ENCODE measurements around the gene LASP1NB.

LASP1NB gene

DNA sequence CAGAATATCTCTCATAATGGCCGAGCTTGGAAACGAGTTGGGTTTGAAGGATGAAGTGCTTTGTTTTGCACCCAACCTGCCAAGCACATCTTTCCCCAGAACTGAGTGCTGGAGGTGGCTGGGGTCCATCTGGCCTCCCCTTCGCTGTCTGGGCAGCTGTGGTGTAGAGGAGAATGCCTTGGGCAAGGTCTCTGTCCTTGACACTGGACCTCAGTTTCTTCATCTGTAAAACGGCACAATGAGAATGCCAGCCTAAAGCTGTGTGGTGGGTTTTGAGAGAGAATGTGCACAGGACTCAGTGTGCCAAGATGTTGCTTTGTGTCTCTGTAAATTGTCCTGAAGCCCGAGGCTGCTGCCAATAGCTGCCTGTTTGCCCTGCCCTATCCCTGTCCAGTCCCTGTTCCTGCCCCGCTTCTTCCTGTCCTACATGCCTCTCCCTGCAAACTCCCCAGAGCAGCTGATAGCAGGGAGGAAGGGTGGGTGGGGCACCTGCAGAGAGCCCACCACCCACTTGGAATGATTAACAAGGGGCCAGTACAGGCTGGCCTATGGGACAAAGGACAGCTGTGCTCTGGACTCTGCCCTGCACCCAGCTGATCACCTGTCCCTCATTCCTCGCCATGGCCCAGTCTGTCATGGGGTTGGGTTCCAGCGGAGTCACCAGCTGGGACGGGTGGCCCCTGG is 40.2 kb upstream of the LASP1NB start:
- no peak for DNase-seq (ENCODE audit: low read depth)
- TF ChIP-seq, protein P1, sequence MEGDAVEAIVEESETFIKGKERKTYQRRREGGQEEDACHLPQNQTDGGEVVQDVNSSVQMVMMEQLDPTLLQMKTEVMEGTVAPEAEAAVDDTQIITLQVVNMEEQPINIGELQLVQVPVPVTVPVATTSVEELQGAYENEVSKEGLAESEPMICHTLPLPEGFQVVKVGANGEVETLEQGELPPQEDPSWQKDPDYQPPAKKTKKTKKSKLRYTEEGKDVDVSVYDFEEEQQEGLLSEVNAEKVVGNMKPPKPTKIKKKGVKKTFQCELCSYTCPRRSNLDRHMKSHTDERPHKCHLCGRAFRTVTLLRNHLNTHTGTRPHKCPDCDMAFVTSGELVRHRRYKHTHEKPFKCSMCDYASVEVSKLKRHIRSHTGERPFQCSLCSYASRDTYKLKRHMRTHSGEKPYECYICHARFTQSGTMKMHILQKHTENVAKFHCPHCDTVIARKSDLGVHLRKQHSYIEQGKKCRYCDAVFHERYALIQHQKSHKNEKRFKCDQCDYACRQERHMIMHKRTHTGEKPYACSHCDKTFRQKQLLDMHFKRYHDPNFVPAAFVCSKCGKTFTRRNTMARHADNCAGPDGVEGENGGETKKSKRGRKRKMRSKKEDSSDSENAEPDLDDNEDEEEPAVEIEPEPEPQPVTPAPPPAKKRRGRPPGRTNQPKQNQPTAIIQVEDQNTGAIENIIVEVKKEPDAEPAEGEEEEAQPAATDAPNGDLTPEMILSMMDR (conservative IDR thresholded peaks at IDR 0.05; ENCODE audit: low read depth, low read length): no peak

DNA sequence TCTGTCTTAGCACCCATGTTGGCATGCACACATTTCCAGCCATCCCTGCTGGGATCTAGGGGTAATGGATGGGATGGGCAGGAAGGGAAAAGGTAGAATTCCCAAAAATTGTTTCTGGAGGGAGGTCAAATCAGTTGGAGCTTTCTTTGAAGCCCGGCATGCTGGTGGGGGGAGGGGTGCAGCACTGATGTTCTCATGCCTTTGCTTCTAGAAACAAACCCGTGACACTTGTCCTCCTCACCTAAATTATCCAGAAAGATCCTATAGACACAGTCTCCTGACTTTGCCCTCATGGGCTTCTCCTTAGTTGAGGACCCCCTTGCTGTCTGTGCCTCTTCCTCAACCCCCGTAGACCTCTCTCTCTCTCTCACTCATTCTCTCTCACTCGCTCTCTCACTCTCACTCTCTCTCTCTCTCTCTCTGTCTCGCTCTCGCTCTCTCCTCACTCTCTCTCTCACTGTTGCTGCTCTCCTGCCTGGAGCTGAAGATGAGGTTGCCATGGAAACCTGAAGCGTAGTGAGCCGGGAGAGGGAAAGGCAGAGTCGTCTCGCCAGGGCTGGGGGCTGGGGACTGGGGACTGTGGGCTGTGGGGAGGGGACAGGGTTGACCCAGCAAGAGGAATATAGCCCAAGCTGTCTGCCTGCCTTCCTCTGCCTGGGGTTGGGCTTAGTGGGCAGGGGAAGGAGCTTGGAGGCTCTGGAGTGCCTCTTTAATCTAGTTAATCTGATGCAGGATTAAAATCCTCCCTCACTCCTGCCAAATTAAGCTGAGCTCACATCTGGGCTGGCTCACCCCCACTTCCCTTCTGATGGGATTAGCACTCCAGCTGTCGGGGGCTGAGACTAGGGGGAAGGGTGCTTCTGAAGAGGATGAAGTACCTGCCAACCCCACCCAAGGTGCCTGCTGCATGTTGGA is 39.4 kb upstream of the LASP1NB start:
- TF ChIP-seq, protein P1 (conservative IDR thresholded peaks at IDR 0.05; ENCODE audit: low read depth, low read length): no peak
- DNase-seq (ENCODE audit: low read depth): no peak

More for the DNA sequence above, 40.2 kb upstream of the LASP1NB start:
- H3K4me3 ChIP-seq (ENCODE audit: low read depth, low read length): no peak overlapping the region

GRCh38 chr17:38886643-38887010 is 38.8 kb upstream of the LASP1NB start:
- TF ChIP-seq, protein P1 (conservative IDR thresholded peaks at IDR 0.05; ENCODE audit: low read depth, low read length): no peak

More for the DNA sequence above, 39.4 kb upstream of the LASP1NB start:
- no peak overlapping the region for H3K4me3 ChIP-seq (ENCODE audit: low read depth, low read length)

DNA sequence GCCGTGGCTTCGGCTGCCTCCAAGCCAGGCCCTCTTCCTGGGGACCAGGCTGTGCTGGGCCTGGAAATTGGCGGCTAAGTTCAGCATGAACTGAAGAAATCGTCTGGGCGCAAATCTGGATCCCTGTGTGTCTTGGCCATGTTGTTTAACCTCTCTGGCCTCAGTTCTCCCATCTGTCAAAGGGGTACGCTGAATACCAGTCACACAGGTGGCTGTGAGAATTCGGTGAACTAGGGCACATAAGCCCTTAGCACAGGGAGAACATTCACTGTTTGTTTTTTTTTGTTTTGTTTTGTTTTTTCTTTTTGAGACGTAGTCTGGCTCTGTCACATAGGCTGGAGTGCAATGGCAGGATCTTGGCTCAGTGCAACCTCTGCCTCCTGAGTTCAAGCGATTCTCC is 36.6 kb upstream of the LASP1NB start:
- no peak overlapping the region for H3K4me3 ChIP-seq (ENCODE audit: low read depth, low read length)
- TF ChIP-seq, protein P1 (conservative IDR thresholded peaks at IDR 0.05; ENCODE audit: low read depth, low read length): no peak
- no peak for DNase-seq (ENCODE audit: low read depth)

More at GRCh38 chr17:38886643-38887010, 38.8 kb upstream of the LASP1NB start:
- DNase-seq (ENCODE audit: low read depth): no peak
- no peak overlapping the region for H3K4me3 ChIP-seq (ENCODE audit: low read depth, low read length)

DNA sequence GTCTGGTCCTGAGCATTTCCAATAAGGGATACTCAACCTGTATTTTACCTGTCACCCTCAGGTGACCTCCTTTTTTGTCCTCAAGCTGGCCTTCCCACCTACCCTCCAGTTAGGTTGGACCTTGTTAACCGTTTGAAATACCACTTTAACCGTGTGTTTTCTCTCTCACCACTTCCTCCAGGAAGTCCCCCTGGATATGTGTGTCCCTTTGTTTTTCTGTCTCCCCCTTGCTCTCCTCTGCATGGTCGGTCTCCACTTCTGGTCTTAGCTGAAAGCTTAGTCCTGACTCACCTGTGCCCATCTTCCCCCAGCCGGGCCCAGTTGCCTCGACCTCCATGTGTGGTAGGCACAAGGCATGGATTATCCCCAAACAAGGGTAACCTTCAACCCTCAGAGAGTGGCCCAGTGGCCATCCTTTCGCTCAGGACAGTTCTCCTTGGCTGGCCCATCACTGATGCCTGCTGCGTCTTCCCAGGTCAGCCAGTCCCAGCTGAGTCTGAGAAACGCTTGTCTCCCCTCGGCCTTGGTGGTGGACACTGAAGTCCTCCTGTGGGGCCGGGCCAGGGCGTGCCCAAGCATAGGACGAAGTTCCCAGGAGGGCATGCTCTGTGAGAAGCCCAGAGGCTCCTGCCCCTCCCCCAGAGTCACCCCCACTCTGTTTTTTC is 35.5 kb upstream of the LASP1NB start:
- no peak for DNase-seq (ENCODE audit: low read depth)
- TF ChIP-seq, protein P1 (conservative IDR thresholded peaks at IDR 0.05; ENCODE audit: low read depth, low read length): no peak
- H3K4me3 ChIP-seq (ENCODE audit: low read depth, low read length): no peak overlapping the region

DNA sequence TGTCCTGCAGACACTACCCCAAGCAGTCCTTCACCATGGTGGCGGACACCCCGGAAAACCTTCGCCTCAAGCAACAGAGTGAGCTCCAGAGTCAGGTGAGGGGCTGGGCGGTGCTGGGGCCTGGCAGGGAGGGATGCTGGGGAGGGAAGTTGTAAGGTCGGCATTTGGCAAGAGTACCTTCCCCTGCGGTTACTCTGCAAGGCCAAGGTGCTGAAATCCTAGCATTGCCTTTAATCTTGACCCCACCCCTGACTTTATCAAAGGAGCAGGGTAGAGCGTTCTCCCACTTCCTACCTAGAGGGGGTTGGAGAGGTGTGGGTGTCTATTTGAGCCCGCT is 35.0 kb upstream of the LASP1NB start:
- TF ChIP-seq, protein P1 (conservative IDR thresholded peaks at IDR 0.05; ENCODE audit: low read depth, low read length): no peak
- no peak overlapping the region for H3K4me3 ChIP-seq (ENCODE audit: low read depth, low read length)
- DNase-seq (ENCODE audit: low read depth): no peak
